Prostate gland (tissue), 2 donors: ENCODE measurements around the gene DCLK2. TPM values are rescaled to one million over a fixed set of nuclear protein-coding genes. Genes with fewer than 3 reads are reported as not detected.

Source experiments
- DNase-seq: peaks from one replicate; pipeline ENCODE4 v3.0.0-alpha.2; 2019; ENCODE audit warnings: low spot score
- H3K27ac ChIP-seq, 2 donors: fragments of 200-600 bp; sonication (generic); 2 replicates each; pipeline ENCODE4 v1.5.1; 2017 to 2019
- H3K27me3 ChIP-seq: fragments of 200-600 bp; sonication (generic); replicated peaks from 2 replicates; pipeline ENCODE4 v1.5.1; 2019; ENCODE audit not compliant: insufficient read depth
- H3K36me3 ChIP-seq, 2 donors: fragments of 200-600 bp; sonication (generic); 1 replicate in 1 of 2; 2 replicates in 1 of 2; pipeline versions ENCODE4 v1.5.1 to v1.8.1; 2017 to 2019
- H3K4me1 ChIP-seq: fragments of 200-600 bp; sonication (generic); replicated peaks from 2 replicates; pipeline ENCODE4 v1.5.1; 2019
- H3K4me3 ChIP-seq, 2 donors: fragments of 200-600 bp; sonication (generic); 2 replicates each; pipeline ENCODE4 v1.5.1; 2017 to 2019
- H3K9me3 ChIP-seq: fragments of 200-600 bp; sonication (generic); 2 replicates; pipeline ENCODE4 v1.5.1; 2017
- POLR2A ChIP-seq: fragments of 450-650 bp; IDR thresholded peaks from one replicate; pipeline ENCODE4 v1.6.1; 2016; ENCODE audit warnings: antibody characterized with exemption, mild to moderate bottlenecking
- POLR2AphosphoS5 ChIP-seq: sonication (generic); formaldehyde crosslinking; IDR thresholded peaks from one replicate; pipeline ENCODE4 v1.6.1; 2017; ENCODE audit warnings: antibody characterized with exemption
- WGBS: methylation state at CpG from one replicate; pipeline ENCODE4 v1.1.5; 2018; 5-methylcytosine and 5-hydroxymethylcytosine counted together
- intact Hi-C: fragments of 100-400 bp; cut with DNase I; formaldehyde crosslinking; loops from one replicate; pipeline ENCODE4 v1.14.2; 2022
- total RNA-seq, 2 donors: library from RNA; depleted of rRNA; stranded (reverse); fragments of >200 nt; gene quantifications; one replicate each; pipeline ENCODE4 v1.1.0, GENCODE V29; 2016
- TF ChIP-seq, protein P1 (sequence below), 4 experiments: fragments of 200-600 bp in 2 of 4; fragments of 450-650 bp in 2 of 4; sonication (generic) in 2 of 4; IDR thresholded peaks; 1 replicate in 3 of 4; 2 replicates in 1 of 4; pipeline ENCODE4 v1.5.1; 2016 to 2019; ENCODE audit warnings: antibody characterized with exemption in 4 of 4, mild to moderate bottlenecking in 2 of 4, moderate library complexity in 2 of 4

DCLK2 gene
- total RNA-seq, 2 donors from 2014 or later = 3.3 to 18.6 TPM

DNA sequence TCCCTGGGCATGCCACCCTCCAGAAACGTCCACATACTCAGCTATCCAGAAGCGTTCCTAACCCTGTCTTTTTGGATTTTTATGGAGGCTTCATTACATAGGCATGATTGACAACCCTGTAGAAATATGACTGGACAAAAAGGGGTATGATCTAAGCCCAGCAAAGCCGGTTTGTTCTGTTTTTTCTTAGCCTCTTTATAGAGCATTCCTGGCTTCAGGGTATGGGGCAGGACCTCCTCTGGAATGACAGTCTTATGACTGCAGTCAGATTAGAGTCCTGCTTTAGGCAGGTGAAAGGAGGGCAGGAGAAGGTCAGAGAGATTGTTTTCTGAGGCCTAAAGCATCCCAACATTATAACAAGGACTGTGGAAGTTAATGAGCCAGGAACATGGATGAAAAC, 137.4 kb downstream of the DCLK2 start:
- Histone ChIP-seq H3K27me3 (no peaks in the 10 kb centered on the region), H3K36me3 (no peaks in the 10 kb centered on the region), H3K4me3 (no peak overlapping the region), H3K9me3 (no peaks in the 10 kb centered on the region), H3K4me1 (no peaks in the 10 kb centered on the region), H3K27ac (no peak overlapping the region)
- no peak for DNase-seq
- 47% methylated on average over 3 of the region's 3 CpGs for WGBS
- TF ChIP-seq POLR2A (no peak), POLR2AphosphoS5 (no peak)
- TF ChIP-seq, protein P1, sequence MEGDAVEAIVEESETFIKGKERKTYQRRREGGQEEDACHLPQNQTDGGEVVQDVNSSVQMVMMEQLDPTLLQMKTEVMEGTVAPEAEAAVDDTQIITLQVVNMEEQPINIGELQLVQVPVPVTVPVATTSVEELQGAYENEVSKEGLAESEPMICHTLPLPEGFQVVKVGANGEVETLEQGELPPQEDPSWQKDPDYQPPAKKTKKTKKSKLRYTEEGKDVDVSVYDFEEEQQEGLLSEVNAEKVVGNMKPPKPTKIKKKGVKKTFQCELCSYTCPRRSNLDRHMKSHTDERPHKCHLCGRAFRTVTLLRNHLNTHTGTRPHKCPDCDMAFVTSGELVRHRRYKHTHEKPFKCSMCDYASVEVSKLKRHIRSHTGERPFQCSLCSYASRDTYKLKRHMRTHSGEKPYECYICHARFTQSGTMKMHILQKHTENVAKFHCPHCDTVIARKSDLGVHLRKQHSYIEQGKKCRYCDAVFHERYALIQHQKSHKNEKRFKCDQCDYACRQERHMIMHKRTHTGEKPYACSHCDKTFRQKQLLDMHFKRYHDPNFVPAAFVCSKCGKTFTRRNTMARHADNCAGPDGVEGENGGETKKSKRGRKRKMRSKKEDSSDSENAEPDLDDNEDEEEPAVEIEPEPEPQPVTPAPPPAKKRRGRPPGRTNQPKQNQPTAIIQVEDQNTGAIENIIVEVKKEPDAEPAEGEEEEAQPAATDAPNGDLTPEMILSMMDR (IDR thresholded peaks at IDR 0.05) = no peak
- intact Hi-C loops = loop anchor here (5.0 to 10.0 kb wide), 2 partner anchors 81 to 138 kb away; partner anchors contain the start of gene DCLK2

DNA sequence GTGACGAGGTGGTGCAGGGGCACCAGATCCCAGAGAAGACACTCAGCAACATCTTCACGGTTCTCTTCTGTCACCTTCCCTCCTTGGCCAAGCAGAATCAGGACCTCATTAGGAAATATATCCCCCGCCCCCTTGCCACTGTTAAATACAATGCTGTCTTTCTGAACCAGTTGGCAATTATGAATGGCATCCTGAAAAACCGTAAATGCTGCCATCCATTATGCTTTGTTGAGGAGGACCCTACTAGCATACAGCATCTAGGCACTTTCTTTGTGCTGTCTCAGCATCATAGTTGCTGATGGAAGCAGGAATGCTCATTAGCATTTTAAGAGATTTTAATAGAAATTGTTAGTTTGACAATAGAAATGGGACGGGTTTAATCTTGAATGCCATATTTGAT, 138.5 kb downstream of the DCLK2 start:
- WGBS = 75% methylated on average over 5 of the region's 5 CpGs
- intact Hi-C loops = loop anchor here (5.0 to 10.0 kb wide), 2 partner anchors 82 to 139 kb away; partner anchors contain the start of gene DCLK2
- Histone ChIP-seq H3K36me3 (no peaks in the 10 kb centered on the region), H3K9me3 (no peaks in the 10 kb centered on the region), H3K4me1 (no peaks in the 10 kb centered on the region), H3K4me3 (no peak overlapping the region), H3K27ac (no peak overlapping the region), H3K27me3 (no peaks in the 10 kb centered on the region)
- no peak for DNase-seq
- no peak for TF ChIP-seq POLR2A
- TF ChIP-seq, protein P1 (IDR thresholded peaks at IDR 0.05) = no peak
- TF ChIP-seq POLR2AphosphoS5 = no peak

DNA sequence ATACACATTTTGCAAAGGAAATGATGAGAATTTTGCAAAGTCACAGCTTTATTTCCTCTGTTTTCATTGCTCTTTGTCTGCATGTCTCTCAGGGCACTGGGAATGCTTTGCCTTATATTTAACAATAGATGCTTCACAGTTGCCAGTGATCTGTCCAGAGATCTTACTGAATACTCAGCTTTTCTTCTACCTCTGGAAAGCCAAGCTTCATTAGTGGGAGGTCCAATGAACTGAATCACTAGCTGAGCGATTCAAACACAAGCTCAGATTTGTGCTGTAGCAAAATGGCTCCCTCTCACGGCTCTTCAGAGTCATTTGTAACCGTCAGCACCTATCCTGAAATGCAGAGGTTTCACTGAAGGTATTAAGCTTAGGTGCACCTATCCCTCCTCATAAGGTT, 138.9 kb downstream of the DCLK2 start:
- H3K9me3 ChIP-seq = no peaks in the 10 kb centered on the region
- H3K36me3 ChIP-seq = no peaks in the 10 kb centered on the region
- no peaks in the 10 kb centered on the region for H3K27me3 ChIP-seq
- H3K4me1 ChIP-seq = no peaks in the 10 kb centered on the region
- H3K4me3 ChIP-seq = no peak overlapping the region
- no peak overlapping the region for H3K27ac ChIP-seq
- TF ChIP-seq, protein P1 (IDR thresholded peaks at IDR 0.05) = peak in 1 of 4 experiments; percentile 35
- TF ChIP-seq POLR2A = no peak
- no peak for DNase-seq
- intact Hi-C loops = loop anchor here (5.0 to 10.0 kb wide), 2 partner anchors 82 to 140 kb away; partner anchors contain the start of gene DCLK2
- 12% methylated on average over 3 of the region's 3 CpGs for WGBS

DNA sequence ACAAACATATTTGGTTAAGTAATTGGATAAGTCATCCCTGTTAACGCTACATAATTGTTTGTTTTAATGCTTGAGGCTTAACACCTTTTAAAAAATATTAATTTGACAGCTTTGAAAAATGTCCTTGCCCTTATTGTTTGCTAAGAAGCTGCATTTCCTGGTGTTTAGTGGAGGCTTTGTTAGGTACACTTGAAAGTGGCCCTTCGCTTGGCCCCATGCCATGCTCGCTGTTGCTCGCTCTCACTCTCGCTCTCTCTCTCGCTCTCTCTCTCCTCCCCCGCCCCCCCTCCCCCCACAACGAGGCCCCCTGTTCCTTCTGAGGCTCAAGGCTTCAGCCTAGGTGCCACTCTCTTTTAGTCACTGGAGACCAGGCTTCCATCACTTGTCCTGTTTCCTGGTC, 139.6 kb downstream of the DCLK2 start:
- no peaks in the 10 kb centered on the region for H3K4me1 ChIP-seq
- intact Hi-C loops = loop anchor here (5.0 to 10.0 kb wide), 2 partner anchors 83 to 141 kb away; partner anchors contain the start of gene DCLK2
- no peak overlapping the region for H3K27ac ChIP-seq
- H3K4me3 ChIP-seq = no peak overlapping the region
- no peak for DNase-seq
- TF ChIP-seq, protein P1 (IDR thresholded peaks at IDR 0.05) = no peak
- H3K27me3 ChIP-seq = no peaks in the 10 kb centered on the region
- H3K9me3 ChIP-seq = no peaks in the 10 kb centered on the region
- 44% methylated on average over 7 of the region's 8 CpGs for WGBS
- no peaks in the 10 kb centered on the region for H3K36me3 ChIP-seq

DNA sequence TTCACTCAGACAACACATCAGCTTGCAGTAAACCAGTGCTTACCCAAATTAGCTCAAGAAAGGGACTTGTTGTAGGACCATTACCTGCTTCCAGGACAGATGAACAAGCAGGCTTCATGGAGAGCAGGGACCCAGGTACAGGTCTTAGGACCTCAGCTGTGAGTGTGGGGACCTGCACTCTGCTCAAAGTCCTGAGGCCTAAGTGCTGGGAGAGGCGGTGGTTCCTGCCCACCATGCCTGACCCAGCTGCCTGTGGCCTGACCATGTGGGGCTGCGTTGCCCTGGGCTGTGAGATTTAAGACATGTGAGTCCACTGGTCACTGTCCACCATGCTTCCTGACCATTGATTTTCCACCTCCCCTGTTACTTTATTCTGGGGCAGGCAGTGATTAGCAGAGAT, 140.2 kb downstream of the DCLK2 start:
- Histone ChIP-seq H3K27me3 (no peaks in the 10 kb centered on the region), H3K4me1 (no peaks in the 10 kb centered on the region), H3K36me3 (no peaks in the 10 kb centered on the region), H3K27ac (no peak overlapping the region), H3K4me3 (no peak overlapping the region), H3K9me3 (no peaks in the 10 kb centered on the region)
- intact Hi-C loops = loop anchor here (5.0 to 10.0 kb wide), 2 partner anchors 84 to 141 kb away; partner anchors contain the start of gene DCLK2
- TF ChIP-seq POLR2A = no peak
- TF ChIP-seq, protein P1 (IDR thresholded peaks at IDR 0.05) = no peak
- WGBS = 100% methylated on average over 1 of the region's 2 CpGs
- DNase-seq = no peak
